AG10803 (cell line): ENCODE results near the gene ENGASE.
"Not testable (repeated sequence)": the region's sequence is repeated elsewhere in the genome, so short reads cannot be mapped to it uniquely, and the experiment has no call there.

Experiments used
- DNase-seq: peaks from one replicate; pipeline ENCODE4 v3.0.0; 2010; ENCODE audit warnings: low read depth
- H3K4me3 ChIP-seq: 2 replicates; pipeline ENCODE4 v1.5.1; 2011; ENCODE audit warnings: mild to moderate bottlenecking, low read length, control low read depth
- CTCF ChIP-seq: conservative IDR thresholded peaks from 2 replicates; pipeline ENCODE4 v1.5.1; 2011; ENCODE audit warnings: mild to moderate bottlenecking, low read length, control low read depth, inconsistent platforms

ENGASE gene

DNA sequence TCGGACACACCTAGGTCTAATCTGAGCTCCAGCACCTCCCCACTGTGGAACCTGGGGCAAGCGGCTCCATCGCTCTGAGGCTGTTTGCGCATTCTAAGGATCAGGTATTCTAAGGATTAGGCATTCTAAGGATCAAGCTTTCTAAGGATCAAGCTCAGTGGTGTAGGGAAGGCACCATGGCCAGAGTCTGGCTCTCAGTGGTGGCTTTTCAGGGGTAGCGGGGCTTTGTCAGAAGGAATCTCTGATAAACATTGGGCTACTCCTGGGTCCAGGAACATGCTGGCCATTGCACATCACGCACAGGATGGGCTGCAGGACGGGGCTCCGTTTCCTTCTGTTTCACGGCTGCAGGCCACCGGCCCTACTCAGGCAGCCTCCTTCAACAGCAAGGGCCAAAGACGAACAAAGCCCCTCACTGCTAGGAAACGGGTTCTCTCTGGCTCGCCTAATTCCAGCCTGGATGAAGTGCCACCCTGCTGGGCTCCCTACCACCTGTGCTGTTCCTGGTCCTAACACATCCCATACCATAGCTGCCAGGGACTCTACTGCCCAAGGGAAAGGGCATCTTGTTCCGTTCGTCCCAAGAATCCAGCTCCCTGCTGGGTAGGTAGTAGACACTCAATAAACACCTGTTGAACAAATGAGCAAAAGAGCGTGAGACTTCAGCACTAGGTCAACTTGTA, 45.2 kb upstream of the ENGASE start:
- no peak for TF ChIP-seq CTCF
- H3K4me3 ChIP-seq = no peak overlapping the region
- no peak for DNase-seq

GRCh38 chr17:79030636-79031035, 44.0 kb upstream of the ENGASE start:
- H3K4me3 ChIP-seq, DNase-seq: not testable (repeated sequence)

DNA sequence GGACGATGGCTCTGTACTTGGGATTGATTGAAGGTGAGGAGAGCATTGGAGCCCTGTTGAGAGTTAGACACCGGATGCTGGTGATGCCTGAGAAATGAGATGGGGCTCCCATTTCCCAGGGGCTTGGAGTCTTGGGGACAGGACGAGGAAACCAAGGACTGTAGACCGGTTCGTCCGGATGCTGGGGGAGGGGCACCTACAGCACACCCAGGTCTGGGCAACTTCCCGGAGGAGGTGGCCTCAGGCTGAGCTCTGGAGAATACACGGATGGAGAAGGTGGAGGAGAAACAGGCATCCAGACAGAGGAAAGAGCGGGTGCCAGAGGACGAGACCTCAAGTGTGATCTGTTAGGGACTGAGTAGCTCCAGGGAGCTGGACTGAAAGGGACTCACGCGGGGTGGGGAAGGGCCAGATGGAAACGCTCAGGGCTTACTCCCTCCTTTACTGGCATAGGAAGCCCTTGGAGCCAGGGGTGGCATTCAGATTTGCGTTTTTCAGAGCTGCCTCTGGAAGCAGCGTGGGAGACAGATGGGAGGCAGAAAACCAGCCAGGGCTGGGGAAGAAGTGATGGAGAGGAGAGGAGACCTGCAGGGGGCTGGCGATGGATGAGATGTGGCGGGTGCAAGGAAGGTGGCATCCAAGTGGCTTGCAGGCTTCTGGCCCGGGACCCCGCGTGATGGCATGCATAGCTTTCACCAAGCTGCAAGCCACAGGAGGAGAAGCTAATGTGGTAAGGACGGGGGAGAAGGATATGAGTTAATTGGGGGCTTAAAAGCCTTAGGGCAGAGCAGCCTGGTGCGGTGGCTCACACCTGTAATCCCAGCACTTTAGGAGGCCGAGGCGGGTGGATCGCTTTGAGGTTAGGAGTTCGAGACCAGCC, 42.4 kb upstream of the ENGASE start:
- TF ChIP-seq CTCF = no peak
- H3K4me3 ChIP-seq = no peak overlapping the region
- DNase-seq = peak; percentile 68

DNA sequence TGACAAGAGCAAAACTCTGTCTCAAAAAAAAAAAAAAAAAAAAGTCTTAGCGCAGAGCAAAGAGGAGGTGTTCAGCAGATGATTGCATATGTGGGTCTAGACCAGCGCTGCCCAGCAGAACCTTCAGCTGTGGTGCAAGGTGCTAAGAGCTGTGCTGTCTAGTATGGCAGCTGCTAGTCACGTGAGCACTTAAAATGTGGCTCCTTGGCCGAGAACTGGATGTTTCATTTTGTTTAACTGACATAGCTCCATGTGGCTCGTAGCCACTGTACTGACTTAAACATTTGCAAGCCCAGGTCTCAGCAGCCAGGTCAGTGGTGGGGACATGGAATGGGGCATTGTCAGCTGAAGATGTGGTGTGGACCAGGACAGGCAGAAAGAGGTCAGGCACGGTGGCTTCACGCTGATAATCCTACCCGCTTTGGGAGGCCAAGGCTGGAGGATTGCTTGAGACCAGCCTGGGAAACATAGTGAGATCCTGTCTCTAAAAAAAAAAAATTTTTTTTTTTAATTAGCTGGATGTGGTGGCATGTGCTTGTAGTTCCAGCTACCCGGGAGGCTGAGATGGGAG, 41.5 kb upstream of the ENGASE start:
- no peak overlapping the region for H3K4me3 ChIP-seq
- no peak for TF ChIP-seq CTCF
- no peak for DNase-seq

DNA sequence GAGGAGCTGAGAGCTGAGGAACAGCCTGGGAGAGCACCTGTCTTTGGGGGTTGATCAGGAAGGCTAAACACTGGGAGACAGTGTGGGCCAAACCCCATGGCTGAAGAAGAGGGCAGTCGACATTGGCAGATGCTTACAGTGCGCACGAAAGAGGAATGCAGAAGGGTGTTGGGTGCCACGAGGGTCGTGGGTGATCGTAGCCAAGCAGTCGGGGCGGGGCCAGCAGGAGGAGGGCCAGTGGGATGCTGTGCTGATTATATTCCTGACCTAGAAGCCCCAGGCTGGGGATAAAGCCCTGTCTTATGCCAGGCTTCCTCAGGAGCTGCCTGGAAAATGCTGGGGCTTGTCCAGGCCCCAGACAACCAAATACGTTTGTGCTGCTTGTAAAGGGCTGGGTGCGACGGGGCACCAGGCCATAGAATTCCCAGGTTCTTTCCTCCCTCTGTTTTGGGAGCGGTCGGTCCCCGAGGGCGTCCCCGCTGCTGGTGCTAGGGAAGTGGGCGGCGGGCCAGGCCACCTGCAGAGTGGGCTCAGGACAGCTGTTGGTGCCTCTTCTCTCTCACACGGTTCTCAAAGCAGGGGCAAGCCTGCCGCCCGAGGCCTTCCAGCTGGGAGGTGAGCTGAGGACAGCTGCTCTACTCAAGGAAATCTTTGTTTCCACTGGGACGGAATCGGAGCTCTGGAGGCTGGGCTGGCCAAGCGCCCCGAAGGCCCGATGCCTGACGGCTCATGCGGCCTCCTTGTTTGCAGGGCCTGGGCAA, 40.7 kb upstream of the ENGASE start:
- no peak for TF ChIP-seq CTCF
- H3K4me3 ChIP-seq = no peak overlapping the region
- DNase-seq = no peak

DNA sequence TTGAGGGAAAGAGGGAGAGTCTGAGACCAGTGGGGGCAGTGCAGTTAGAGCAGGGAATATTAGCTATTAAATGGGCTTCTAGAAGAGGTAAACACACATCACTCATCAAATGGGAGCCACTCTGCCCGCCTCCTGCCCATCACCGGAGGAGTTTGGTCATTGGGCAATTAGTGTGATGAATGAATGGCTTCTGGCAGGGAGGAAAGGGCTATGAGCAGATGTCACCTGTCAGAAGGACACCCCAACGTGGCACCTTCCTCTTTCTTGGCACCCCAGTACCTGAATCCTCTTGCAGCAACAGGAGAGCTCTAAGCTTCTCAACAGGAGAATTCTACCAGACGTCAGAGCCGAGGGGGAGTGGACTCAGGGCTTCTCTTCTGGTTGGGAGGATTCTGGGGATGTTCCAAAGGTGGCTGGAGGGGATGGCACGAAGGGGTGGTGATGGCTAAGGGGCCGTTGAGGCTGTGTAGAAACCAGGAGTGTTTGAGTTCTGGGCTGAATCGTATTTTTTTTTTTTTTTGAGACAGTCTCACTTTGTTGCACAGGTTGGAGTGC, 39.6 kb upstream of the ENGASE start:
- no peak overlapping the region for H3K4me3 ChIP-seq
- TF ChIP-seq CTCF = no peak
- no peak for DNase-seq

DNA sequence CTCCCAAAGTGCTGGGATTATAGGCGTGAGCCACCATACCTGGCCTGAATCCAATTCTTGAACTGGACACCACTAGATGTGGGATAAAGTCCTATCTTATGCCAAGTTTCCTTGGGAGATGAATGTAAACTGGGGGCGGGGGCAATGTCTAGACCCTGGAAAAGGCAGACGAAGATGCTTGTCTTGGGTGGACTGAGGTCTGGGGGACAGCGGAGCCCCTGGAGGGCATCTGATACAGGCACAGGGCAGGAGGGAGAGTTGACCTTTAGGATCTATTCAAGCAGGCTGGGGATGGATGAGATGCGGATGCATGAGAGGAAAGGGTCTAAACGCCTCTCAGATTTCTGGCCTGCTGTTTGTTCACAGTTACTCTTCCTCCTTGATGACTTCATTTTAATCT, 38.9 kb upstream of the ENGASE start:
- no peak for DNase-seq
- H3K4me3 ChIP-seq = no peak overlapping the region
- TF ChIP-seq CTCF = no peak
